B cell (primary cell): ENCODE data around the gene MYO1C. TPM values are rescaled to one million over a fixed set of nuclear protein-coding genes. Genes with fewer than 3 reads are reported as not detected.

Source experiments
- ATAC-seq: fragments of 200-7000 bp; cut with Tn5 transposase; one replicate; pipeline ENCODE4 v1.10.0; 2021; ENCODE audit warnings: low read depth, mild to moderate bottlenecking, moderate number of reproducible peaks, moderate library complexity
- CTCF ChIA-PET: fragments of 350-600 bp; sonication (Branson Sonifier 250); formaldehyde crosslinking; loops from one replicate; lab custom pipeline; 2021; ENCODE audit warnings: antibody characterized with exemption, inconsistent platforms; lab: Charles Lee
- POLR2A ChIA-PET: fragments of 350-600 bp; sonication (Branson Sonifier 250); formaldehyde crosslinking; loops from one replicate; lab custom pipeline; 2021; ENCODE audit warnings: antibody characterized with exemption; lab: Charles Lee
- DNase-seq: peaks from one replicate; pipeline ENCODE4 v3.0.0; 2013
- H2AFZ ChIP-seq: 2 replicates; pipeline ENCODE4 v1.6.1; 2012; ENCODE audit warnings: mild to moderate bottlenecking, low read depth, low read length; ENCODE audit not compliant: insufficient read depth, poor library complexity, severe bottlenecking
- H3K27ac ChIP-seq, 2 donors: 1 replicate in 1 of 2; 2 replicates in 1 of 2; pipeline ENCODE4 v1.5.1; 2012 to 2013; ENCODE audit warnings: low read length in 2 of 2, mild to moderate bottlenecking in 2 of 2, moderate library complexity in 1 of 2
- H3K27me3 ChIP-seq, 4 experiments: fragments of 200-600 bp in 1 of 4; sonication (generic) in 1 of 4; replicated peaks in 1 of 4; 1 replicate in 2 of 4; 2 replicates in 2 of 4; pipeline versions ENCODE4 v1.6.1 to v1.7.0; 2013 to 2016; ENCODE audit warnings: low read length in 3 of 4, mild to moderate bottlenecking in 2 of 4, mixed read lengths in 1 of 4, moderate library complexity in 1 of 4; ENCODE audit not compliant: insufficient read depth in 4 of 4, control insufficient read depth in 3 of 4; ENCODE audit errors: control extremely low read depth in 1 of 4
- H3K36me3 ChIP-seq, 2 experiments: replicated peaks in 1 of 2; 1 replicate in 1 of 2; 2 replicates in 1 of 2; pipeline versions ENCODE4 v1.6.1 to v1.7.1; 2013; ENCODE audit warnings: low read length in 1 of 2; ENCODE audit not compliant: insufficient read depth in 2 of 2, control insufficient read depth in 1 of 2; ENCODE audit errors: control extremely low read depth in 1 of 2, extremely low read depth in 1 of 2
- H3K4me1 ChIP-seq, 2 donors: fragments of 200-600 bp in 1 of 2; sonication (generic) in 1 of 2; 1 replicate in 1 of 2; 2 replicates in 1 of 2; pipeline versions ENCODE4 v1.5.1 to v1.6.1; 2013 to 2017; ENCODE audit warnings: low read length in 2 of 2; ENCODE audit not compliant: control insufficient read depth in 2 of 2, insufficient read depth in 2 of 2
- H3K4me2 ChIP-seq: replicated peaks from 2 replicates; pipeline ENCODE3; 2012; ENCODE audit warnings: mild to moderate bottlenecking, low read depth, low read length; ENCODE audit not compliant: poor library complexity, severe bottlenecking
- H3K4me3 ChIP-seq, 5 experiments: fragments of 200-600 bp in 1 of 5; sonication (generic) in 1 of 5; 1 replicate in 3 of 5; 2 replicates in 2 of 5; pipeline versions ENCODE4 v1.5.1 to v1.7.0; 2011 to 2016; ENCODE audit warnings: low read length in 4 of 5, mild to moderate bottlenecking in 4 of 5, low read depth in 2 of 5, control low read depth in 1 of 5, moderate library complexity in 1 of 5; ENCODE audit not compliant: insufficient read depth in 1 of 5; ENCODE audit errors: control extremely low read depth in 1 of 5, extremely low read depth in 1 of 5
- H3K79me2 ChIP-seq: fragments of 200-600 bp; sonication (generic); one replicate; pipeline ENCODE4 v1.6.0; 2016; ENCODE audit warnings: low read length; ENCODE audit not compliant: control insufficient read depth, insufficient read depth
- H3K9ac ChIP-seq: fragments of 200-600 bp; sonication (generic); 2 replicates; pipeline ENCODE4 v1.6.1; 2017; ENCODE audit warnings: mild to moderate bottlenecking, low read length, moderate library complexity
- H3K9me3 ChIP-seq, 3 donors: one replicate each; pipeline versions ENCODE4 v1.6.1 to v1.7.1; 2013; ENCODE audit warnings: low read length in 2 of 3; ENCODE audit not compliant: control insufficient read depth in 2 of 3, insufficient read depth in 1 of 3; ENCODE audit errors: control extremely low read depth in 1 of 3
- H4K20me1 ChIP-seq: 2 replicates; pipeline ENCODE4 v1.6.0; 2012; ENCODE audit warnings: mild to moderate bottlenecking, low read length; ENCODE audit not compliant: insufficient read depth, control insufficient read depth, poor library complexity, severe bottlenecking
- H3K27ac Mint-ChIP-seq: one replicate; pipeline ENCODE4 v1.8.0; 2021; ENCODE audit warnings: mixed read lengths
- H3K27me3 Mint-ChIP-seq: one replicate; pipeline ENCODE4 v1.8.0; 2021; ENCODE audit warnings: mixed read lengths
- H3K4me1 Mint-ChIP-seq: one replicate; pipeline ENCODE4 v1.8.0; 2021; ENCODE audit warnings: mixed read lengths
- H3K4me3 Mint-ChIP-seq: one replicate; pipeline ENCODE4 v1.8.0; 2021; ENCODE audit warnings: mixed read lengths
- H3K9me3 Mint-ChIP-seq: one replicate; pipeline ENCODE4 v1.8.0; 2022; ENCODE audit warnings: mixed read lengths; ENCODE audit not compliant: insufficient read depth
- EZH2 ChIP-seq: IDR thresholded peaks from 2 replicates; pipeline ENCODE4 v1.6.1; 2012; ENCODE audit warnings: borderline replicate concordance, low read depth, mild to moderate bottlenecking, moderate library complexity, low read length; ENCODE audit not compliant: insufficient read depth, poor library complexity, severe bottlenecking
- WGBS: methylation state at CpG from one replicate; pipeline ENCODE4 v1.1.5; 2013; ENCODE audit warnings: missing lambda C conversion rate; ENCODE audit not compliant: insufficient coverage; 5-methylcytosine and 5-hydroxymethylcytosine counted together
- intact Hi-C: fragments of 100-400 bp; cut with micrococcal nuclease; formaldehyde crosslinking; loops from one replicate; pipeline ENCODE4 v1.10.0; 2022
- polyA plus RNA-seq: library from polyadenylated mRNA; depleted of rRNA; stranded (reverse); fragments of >200 nt; gene quantifications from 2 replicates; pipeline ENCODE4 v1.2.3, GENCODE V29; 2012
- total RNA-seq, 2 donors: library from RNA; stranded (reverse); fragments of 120-200 nt in 1 of 2; gene quantifications; 1 replicate in 1 of 2; 2 replicates in 1 of 2; pipeline versions ENCODE4 v1.2.3 to v1.2.4, GENCODE V29; 2013 to 2022
- TF ChIP-seq, protein P1 (sequence below): fragments of 200-600 bp; IDR thresholded peaks from one replicate; pipeline ENCODE4 v1.8.0; 2022; ENCODE audit warnings: antibody characterized with exemption, mild to moderate bottlenecking

MYO1C gene
- total and polyA plus RNA-seq, 2 donors (not counting 1 experiment from before 2014, with no cell fraction given) = 54.7 to 81.7 TPM

DNA sequence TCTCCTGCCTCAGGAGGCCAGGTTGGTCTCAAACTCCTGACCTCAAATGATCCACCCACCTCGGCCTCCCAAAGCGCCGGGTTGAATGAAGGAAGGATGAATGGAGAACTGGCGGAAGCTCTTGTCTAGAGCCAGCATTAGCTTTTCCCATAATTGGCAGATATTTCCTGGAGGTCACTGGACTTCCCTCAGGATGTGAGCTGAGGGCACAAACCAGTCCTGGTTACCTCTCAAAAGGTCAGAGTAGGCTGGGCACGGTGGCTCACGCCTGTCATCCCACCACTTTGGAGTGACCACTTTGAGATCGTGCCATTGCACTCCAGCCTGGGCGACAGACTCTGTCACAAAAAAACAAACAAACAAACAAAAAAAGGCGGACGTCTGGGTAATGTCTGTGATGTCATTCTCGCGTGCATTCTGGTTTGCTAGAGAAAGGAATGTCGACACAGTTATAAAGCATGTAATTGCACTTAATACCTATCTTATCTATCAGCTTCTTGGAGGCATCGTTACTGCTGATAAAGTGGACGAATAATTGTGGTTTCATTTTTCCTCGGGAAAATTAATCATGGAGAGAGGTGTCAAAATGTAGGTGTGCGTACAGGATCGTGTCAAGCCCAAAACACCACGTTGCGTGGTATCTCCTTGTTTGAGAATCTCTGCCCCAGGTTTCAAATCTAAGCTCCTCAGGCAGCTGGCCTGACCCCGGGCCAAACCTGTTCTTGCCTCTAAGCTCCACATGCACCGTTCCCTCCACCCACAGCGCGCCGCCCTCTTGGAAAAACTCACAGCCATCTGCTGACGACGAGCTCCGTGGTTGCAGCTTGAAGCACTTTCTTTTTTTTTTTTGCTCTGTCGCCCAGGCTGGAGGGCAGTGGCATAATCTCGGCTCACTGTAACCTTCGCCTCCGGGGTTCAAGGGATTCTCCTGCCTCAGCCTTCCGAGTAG is 30.0 kb downstream of the MYO1C start:
- Histone ChIP-seq H3K4me3 (peak overlapping the region in 2 of 5 experiments; percentile 4 to 30), H3K79me2 (no peaks in the 10 kb centered on the region), H4K20me1 (peaks cover 23% of the 10 kb centered on the region), H2AFZ (no peak overlapping the region), H3K4me1 (peaks cover 20 to 37% of the 10 kb centered on the region in 2 donors), H3K36me3 (peaks cover 0 to 3% of the 10 kb centered on the region in 2 experiments), H3K9me3 (peaks cover 0 to 8% (median 0%) of the 10 kb centered on the region in 3 donors), H3K27me3 (peaks cover 0 to 2% (median 0%) of the 10 kb centered on the region in 4 experiments), H3K4me2 (peak overlapping the region; percentile 66), H3K27ac (no peak overlapping the region), H3K9ac (peak overlapping the region; percentile 19)
- peak; percentile 24 for DNase-seq
- ChIA-PET CTCF (interaction anchor here (0.7 to 3.1 kb wide), 9 partner anchors 12 to 100 kb away, joined by 3 to 13 read pairs (median 4); partner anchors contain the start of genes INPP5K and MYO1C), POLR2A (interaction anchor here (0.6 to 1.8 kb wide), 10 partner anchors 12 to 164 kb away, joined by 3 to 12 read pairs (median 6); partner anchors contain the start of genes INPP5K and YWHAE)
- peak overlapping the region; percentile 91 for H3K27ac Mint-ChIP-seq
- H3K27me3 Mint-ChIP-seq = peaks cover 4% of the 10 kb centered on the region
- TF ChIP-seq EZH2 = no peak
- TF ChIP-seq, protein P1, sequence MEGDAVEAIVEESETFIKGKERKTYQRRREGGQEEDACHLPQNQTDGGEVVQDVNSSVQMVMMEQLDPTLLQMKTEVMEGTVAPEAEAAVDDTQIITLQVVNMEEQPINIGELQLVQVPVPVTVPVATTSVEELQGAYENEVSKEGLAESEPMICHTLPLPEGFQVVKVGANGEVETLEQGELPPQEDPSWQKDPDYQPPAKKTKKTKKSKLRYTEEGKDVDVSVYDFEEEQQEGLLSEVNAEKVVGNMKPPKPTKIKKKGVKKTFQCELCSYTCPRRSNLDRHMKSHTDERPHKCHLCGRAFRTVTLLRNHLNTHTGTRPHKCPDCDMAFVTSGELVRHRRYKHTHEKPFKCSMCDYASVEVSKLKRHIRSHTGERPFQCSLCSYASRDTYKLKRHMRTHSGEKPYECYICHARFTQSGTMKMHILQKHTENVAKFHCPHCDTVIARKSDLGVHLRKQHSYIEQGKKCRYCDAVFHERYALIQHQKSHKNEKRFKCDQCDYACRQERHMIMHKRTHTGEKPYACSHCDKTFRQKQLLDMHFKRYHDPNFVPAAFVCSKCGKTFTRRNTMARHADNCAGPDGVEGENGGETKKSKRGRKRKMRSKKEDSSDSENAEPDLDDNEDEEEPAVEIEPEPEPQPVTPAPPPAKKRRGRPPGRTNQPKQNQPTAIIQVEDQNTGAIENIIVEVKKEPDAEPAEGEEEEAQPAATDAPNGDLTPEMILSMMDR = no peak
- peaks cover 29% of the 10 kb centered on the region for H3K4me1 Mint-ChIP-seq
- no peaks in the 10 kb centered on the region for H3K9me3 Mint-ChIP-seq
- no peak for ATAC-seq
- intact Hi-C loops = loop anchor here (1.0 kb wide), 3 partner anchors 12 to 54 kb away; partner anchors contain the start of gene INPP5K
- 70% methylated on average over 19 of the region's 33 CpGs for WGBS
- peak overlapping the region; percentile 76 for H3K4me3 Mint-ChIP-seq
